Pulmonary artery endothelial cell (primary cell): ENCODE measurements around the gene DNAJC30. TPM values are rescaled to one million over a fixed set of nuclear protein-coding genes. Genes with fewer than 3 reads are reported as not detected.
"Not testable (repeated sequence)": the region's sequence is repeated elsewhere in the genome, so short reads cannot be mapped to it uniquely, and the experiment has no call there.

Experiments used
- DNase-seq: peaks from one replicate; pipeline ENCODE4 v3.0.0-alpha.2; 2011; ENCODE audit warnings: low read depth, low spot score
- total RNA-seq: library from RNA; depleted of rRNA; stranded (reverse); fragments of >200 nt; gene quantifications from 2 replicates; pipeline ENCODE4 v1.2.3, GENCODE V29; 2014

DNAJC30 gene
- 1.9 and 2.7 TPM in 2 replicates for total RNA-seq

GRCh38 chr7:73683056-73683787, at the start of gene DNAJC30, which contains the start of gene BUD23:
Gene DNAJC30 (minus strand): TSS chr7:73683453. CDS start chr7:73683423, 30 bp downstream.
Gene BUD23 (plus strand): TSS chr7:73683597. CDS start chr7:73683626, 29 bp downstream.
- peak; percentile 85 for DNase-seq

- no peak for DNase-seq
These were observed 49.1 kb upstream of the DNAJC30 start for GRCh38 chr7:73732397-73732796.

GRCh38 chr7:73730485-73730884, 47.2 kb upstream of the DNAJC30 start:
- no peak for DNase-seq

GRCh38 chr7:73728551-73728950, 45.3 kb upstream of the DNAJC30 start:
- DNase-seq, result no peak

- no peak for DNase-seq
These were observed 44.7 kb upstream of the DNAJC30 start for GRCh38 chr7:73727952-73728351.

GRCh38 chr7:73726083-73726466, 42.8 kb upstream of the DNAJC30 start:
- no peak for DNase-seq

- no peak for DNase-seq
These were observed 40.6 kb upstream of the DNAJC30 start for GRCh38 chr7:73723813-73724212.

GRCh38 chr7:73722785-73723184, 39.5 kb upstream of the DNAJC30 start:
- no peak for DNase-seq

GRCh38 chr7:73722182-73722581, 38.9 kb upstream of the DNAJC30 start:
- not testable (repeated sequence) for DNase-seq

- no peak for DNase-seq
These were observed 38.1 kb upstream of the DNAJC30 start for GRCh38 chr7:73721377-73721817.

- not testable (repeated sequence) for DNase-seq
These were observed 37.2 kb upstream of the DNAJC30 start for GRCh38 chr7:73720443-73720842.

- no peak for DNase-seq
These were observed 36.5 kb upstream of the DNAJC30 start for GRCh38 chr7:73719806-73720169.

GRCh38 chr7:73718905-73719805, 35.9 kb upstream of the DNAJC30 start, which contains the start of gene STX1A:
Gene STX1A (minus strand): TSS chr7:73719669. CDS start chr7:73719631, 38 bp downstream.
- no peak for DNase-seq

- DNase-seq, result no peak
These were observed 35.2 kb upstream of the DNAJC30 start for GRCh38 chr7:73718438-73718881.

- peak; percentile 91 for DNase-seq
These were observed 34.7 kb upstream of the DNAJC30 start for GRCh38 chr7:73717991-73718405.

GRCh38 chr7:73717025-73717807, 34.0 kb upstream of the DNAJC30 start:
- DNase-seq, result no peak

- no peak for DNase-seq
These were observed 33.2 kb upstream of the DNAJC30 start for GRCh38 chr7:73716318-73716890.

GRCh38 chr7:73715648-73716317, 32.5 kb upstream of the DNAJC30 start:
- peak; percentile 79 for DNase-seq

GRCh38 chr7:73713319-73713718, 30.1 kb upstream of the DNAJC30 start:
- DNase-seq, result not testable (repeated sequence)

- DNase-seq, result no peak
These were observed 29.5 kb upstream of the DNAJC30 start for GRCh38 chr7:73712773-73713172.
